Breast epithelium (tissue), 4 donors: ENCODE data around the gene PTPRZ1. TPM values are rescaled to one million over a fixed set of nuclear protein-coding genes. Genes with fewer than 3 reads are reported as not detected.

Source experiments
- DNase-seq, 2 donors: peaks; one replicate each; pipeline ENCODE4 v3.0.0-alpha.2; 2019; ENCODE audit warnings: low spot score in 2 of 2
- H3K27ac ChIP-seq, 2 donors: fragments of 200-600 bp; sonication (generic) in 1 of 2; one replicate each; pipeline ENCODE4 v1.5.1; 2016 to 2019; ENCODE audit warnings: mild to moderate bottlenecking in 1 of 2
- H3K27me3 ChIP-seq, 2 donors: fragments of 200-600 bp; sonication (generic) in 1 of 2; one replicate each; pipeline versions ENCODE4 v1.5.1 to v1.6.0; 2017 to 2019; ENCODE audit warnings: control low read depth in 1 of 2, mild to moderate bottlenecking in 1 of 2
- H3K36me3 ChIP-seq: fragments of 200-600 bp; one replicate; pipeline ENCODE4 v1.5.1; 2019
- H3K4me1 ChIP-seq, 2 donors: fragments of 200-600 bp; sonication (generic); one replicate each; pipeline ENCODE4 v1.5.1; 2016 to 2019; ENCODE audit warnings: control low read depth in 1 of 2
- H3K4me3 ChIP-seq, 3 donors: fragments of 200-600 bp; sonication (generic); 1 replicate in 2 of 3; 2 replicates in 1 of 3; pipeline ENCODE4 v1.5.1; 2016 to 2019; ENCODE audit warnings: mild to moderate bottlenecking in 3 of 3, moderate library complexity in 2 of 3
- H3K9me3 ChIP-seq, 2 donors: fragments of 200-600 bp; sonication (generic) in 1 of 2; one replicate each; pipeline ENCODE4 v1.5.1; 2016 to 2019; ENCODE audit warnings: control low read depth in 1 of 2
- CTCF ChIP-seq, 3 donors: fragments of 450-650 bp; IDR thresholded peaks; one replicate each; pipeline ENCODE4 v1.5.1; 2016 to 2017; ENCODE audit warnings: antibody characterized with exemption in 3 of 3, mild to moderate bottlenecking in 3 of 3, moderate library complexity in 3 of 3
- POLR2A ChIP-seq: fragments of 450-650 bp; IDR thresholded peaks from one replicate; pipeline ENCODE4 v1.6.1; 2016; ENCODE audit warnings: antibody characterized with exemption, mild to moderate bottlenecking, moderate library complexity
- POLR2AphosphoS5 ChIP-seq, 3 donors: sonication (generic); formaldehyde crosslinking; IDR thresholded peaks; one replicate each; pipeline ENCODE4 v1.6.1; 2017; ENCODE audit warnings: antibody characterized with exemption in 3 of 3
- intact Hi-C: fragments of 100-400 bp; cut with DNase I; formaldehyde crosslinking; loops from one replicate; pipeline ENCODE4 v1.15.1; 2023; ENCODE audit warnings: low total_unique reads
- total RNA-seq, 3 donors: library from RNA; depleted of rRNA; stranded (reverse); fragments of >200 nt; gene quantifications; one replicate each; pipeline ENCODE4 v1.1.0, GENCODE V29; 2016

PTPRZ1 gene
- total RNA-seq, 3 donors from 2014 or later, result 0.48 to 36.9 (median 32.1) TPM

- Histone ChIP-seq H3K36me3 (no peaks in the 10 kb centered on the region), H3K27me3 (no peaks in the 10 kb centered on the region), H3K4me3 (no peak overlapping the region), H3K27ac (no peak overlapping the region), H3K4me1 (no peaks in the 10 kb centered on the region), H3K9me3 (no peaks in the 10 kb centered on the region)
- TF ChIP-seq POLR2A (no peak), POLR2AphosphoS5 (IDR thresholded peaks at IDR 0.05) (no peak), CTCF (IDR thresholded peaks at IDR 0.05) (no peak)
- no peak for DNase-seq
- intact Hi-C loops, result no loop called here
Measured at GRCh38 chr7:121908042-121908441, 35.1 kb downstream of the PTPRZ1 start.

GRCh38 chr7:121909716-121910345, 36.9 kb downstream of the PTPRZ1 start:
- no peaks in the 10 kb centered on the region for H3K36me3 ChIP-seq
- no peaks in the 10 kb centered on the region for H3K9me3 ChIP-seq
- H3K4me1 ChIP-seq, result no peaks in the 10 kb centered on the region
- no peak overlapping the region for H3K27ac ChIP-seq
- intact Hi-C loops, result no loop called here
- no peaks in the 10 kb centered on the region for H3K27me3 ChIP-seq
- TF ChIP-seq POLR2AphosphoS5 (IDR thresholded peaks at IDR 0.05) (no peak), CTCF (IDR thresholded peaks at IDR 0.05) (no peak), POLR2A (no peak)
- no peak for DNase-seq
- H3K4me3 ChIP-seq, result no peak overlapping the region

GRCh38 chr7:121913947-121914675, 41.1 kb downstream of the PTPRZ1 start:
- intact Hi-C loops, result no loop called here
- no peak overlapping the region for H3K4me3 ChIP-seq
- no peaks in the 10 kb centered on the region for H3K36me3 ChIP-seq
- H3K27me3 ChIP-seq, result no peaks in the 10 kb centered on the region
- no peaks in the 10 kb centered on the region for H3K4me1 ChIP-seq
- no peaks in the 10 kb centered on the region for H3K9me3 ChIP-seq
- DNase-seq, result no peak
- no peak overlapping the region for H3K27ac ChIP-seq
- no peak for TF ChIP-seq CTCF (IDR thresholded peaks at IDR 0.05)
- no peak for TF ChIP-seq POLR2AphosphoS5 (IDR thresholded peaks at IDR 0.05)
- TF ChIP-seq POLR2A, result no peak

- no peaks in the 10 kb centered on the region for H3K4me1 ChIP-seq
- H3K27ac ChIP-seq, result no peak overlapping the region
- no peaks in the 10 kb centered on the region for H3K27me3 ChIP-seq
- no peaks in the 10 kb centered on the region for H3K9me3 ChIP-seq
- DNase-seq, result no peak
- no peak for TF ChIP-seq POLR2A
- TF ChIP-seq POLR2AphosphoS5 (IDR thresholded peaks at IDR 0.05), result no peak
- TF ChIP-seq CTCF (IDR thresholded peaks at IDR 0.05), result no peak
- H3K4me3 ChIP-seq, result no peak overlapping the region
- intact Hi-C loops, result no loop called here
- no peaks in the 10 kb centered on the region for H3K36me3 ChIP-seq
Measured at GRCh38 chr7:121914676-121915279, 41.8 kb downstream of the PTPRZ1 start.

GRCh38 chr7:121916211-121916610, 43.2 kb downstream of the PTPRZ1 start:
- H3K36me3 ChIP-seq, result no peaks in the 10 kb centered on the region
- TF ChIP-seq POLR2A, result no peak
- TF ChIP-seq POLR2AphosphoS5 (IDR thresholded peaks at IDR 0.05), result no peak
- TF ChIP-seq CTCF (IDR thresholded peaks at IDR 0.05), result no peak
- no peak for DNase-seq
- H3K27ac ChIP-seq, result no peak overlapping the region
- intact Hi-C loops, result no loop called here
- no peak overlapping the region for H3K4me3 ChIP-seq
- H3K9me3 ChIP-seq, result no peaks in the 10 kb centered on the region
- H3K4me1 ChIP-seq, result no peaks in the 10 kb centered on the region
- H3K27me3 ChIP-seq, result no peaks in the 10 kb centered on the region
